GM12892 (cell line): ENCODE results near the gene OXCT1.

Experiments
- POLR2A ChIP-seq: IDR thresholded peaks from 2 replicates; pipeline ENCODE4 v1.6.1; 2011; ENCODE audit warnings: low read depth, low read length, control low read depth
- POLR2AphosphoS5 ChIP-seq: IDR thresholded peaks from 2 replicates; pipeline ENCODE4 v1.6.1; 2011; ENCODE audit warnings: low read depth, low read length, control low read depth

GRCh38 chr5:41683181-41683580 is 187.0 kb downstream of the OXCT1 start:
- no peak for TF ChIP-seq POLR2A
- TF ChIP-seq POLR2AphosphoS5, result no peak
